ENCODE data around the gene PDSS2.

The PDSS2 gene

DNA sequence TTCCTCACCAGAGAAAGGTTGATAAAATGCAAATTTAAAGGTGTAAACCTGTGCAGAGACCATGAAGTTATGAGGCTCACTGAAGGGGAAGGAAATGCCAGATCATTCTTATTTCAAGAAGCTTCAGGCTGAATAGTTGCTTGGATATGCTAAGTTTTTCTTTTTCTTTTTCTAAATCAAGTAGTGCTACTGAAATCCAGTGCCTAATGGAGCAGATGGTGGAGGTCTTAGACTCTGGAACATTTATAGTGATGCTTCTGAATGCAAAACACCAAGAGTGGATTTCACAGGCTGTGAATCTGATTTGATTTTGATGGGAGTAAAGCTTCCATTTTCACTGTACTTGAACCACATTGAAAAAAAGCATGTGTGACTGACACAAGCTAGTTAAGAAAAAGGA lies 192.8 kb downstream of the PDSS2 start:
- no peak overlapping the region for H3K9ac ChIP-seq (ENCODE audit: low read length in 5 of 5)
- H3K4me1 ChIP-seq (ENCODE audit: control insufficient read depth in 5 of 5, insufficient read depth in 5 of 5, low read length in 5 of 5) = no peaks in the 10 kb centered on the region
- no peak overlapping the region for H3K4me3 ChIP-seq (ENCODE audit: low read depth in 1 of 5, low read length in 5 of 5)
- no peaks in the 10 kb centered on the region for H3K27me3 ChIP-seq (ENCODE audit: control insufficient read depth in 5 of 5, insufficient read depth in 4 of 5, low read length in 5 of 5)
- no peak overlapping the region for H3K27ac ChIP-seq (ENCODE audit: low read depth, low read length)
- H3K9me3 ChIP-seq (ENCODE audit: control insufficient read depth in 5 of 5, low read length in 5 of 5) = no peaks in the 10 kb centered on the region
- H3K36me3 ChIP-seq (ENCODE audit: control insufficient read depth in 5 of 5, insufficient read depth in 5 of 5, low read length in 5 of 5) = peaks cover 0 to 2% (median 0%) of the 10 kb centered on the region in 5 donors

DNA sequence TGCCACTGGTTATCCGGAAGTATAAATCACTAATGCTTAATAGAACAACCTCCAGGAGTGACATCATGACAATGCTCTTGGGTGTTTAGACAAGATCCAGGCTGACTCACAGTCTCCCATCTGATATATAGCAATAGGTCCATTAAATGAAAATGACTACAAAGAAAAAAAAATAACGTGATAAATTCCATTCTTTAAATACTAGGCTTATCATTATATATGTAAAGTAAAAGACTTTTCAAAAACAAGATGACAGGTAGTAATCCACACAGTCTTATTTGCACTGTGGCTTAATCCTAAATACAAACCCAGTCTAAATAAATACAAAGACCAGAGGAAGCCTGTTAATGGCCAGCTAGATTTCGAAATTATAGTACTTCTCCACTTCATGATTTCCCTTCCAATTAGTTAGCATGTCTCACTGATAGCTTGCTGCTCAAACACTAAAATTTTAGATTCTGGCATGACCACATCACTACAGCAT lies 195.0 kb downstream of the PDSS2 start:
- no peak overlapping the region for H3K9ac ChIP-seq (ENCODE audit: low read length in 5 of 5)
- H3K9me3 ChIP-seq (ENCODE audit: control insufficient read depth in 5 of 5, low read length in 5 of 5) = no peaks in the 10 kb centered on the region
- H3K4me3 ChIP-seq (ENCODE audit: low read depth in 1 of 5, low read length in 5 of 5) = no peak overlapping the region
- H3K27me3 ChIP-seq (ENCODE audit: control insufficient read depth in 5 of 5, insufficient read depth in 4 of 5, low read length in 5 of 5) = no peaks in the 10 kb centered on the region
- no peaks in the 10 kb centered on the region for H3K36me3 ChIP-seq (ENCODE audit: control insufficient read depth in 5 of 5, insufficient read depth in 5 of 5, low read length in 5 of 5)
- H3K27ac ChIP-seq (ENCODE audit: low read depth, low read length) = no peak overlapping the region
- H3K4me1 ChIP-seq (ENCODE audit: control insufficient read depth in 5 of 5, insufficient read depth in 5 of 5, low read length in 5 of 5) = no peaks in the 10 kb centered on the region

DNA sequence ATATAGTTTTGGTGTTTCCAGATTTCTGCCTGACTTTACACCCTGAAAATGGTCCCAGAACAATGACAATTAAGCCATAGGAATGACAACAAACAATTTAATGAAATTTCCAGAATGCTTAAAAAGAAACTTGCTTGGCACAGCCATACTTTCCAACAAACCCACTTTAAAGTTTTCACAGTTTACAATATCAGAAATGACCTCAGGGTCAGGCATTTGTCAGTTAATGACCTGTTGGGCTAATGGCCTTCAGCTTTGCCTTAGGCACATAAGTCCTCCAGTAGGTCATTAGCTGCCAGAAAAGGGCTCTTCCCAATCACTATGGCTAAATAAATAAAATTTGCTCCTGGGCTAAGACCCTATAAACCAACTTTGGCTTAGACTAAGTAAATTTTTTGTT lies 199.4 kb downstream of the PDSS2 start:
- no peak overlapping the region for H3K4me3 ChIP-seq (ENCODE audit: low read depth in 1 of 5, low read length in 5 of 5)
- H3K9me3 ChIP-seq (ENCODE audit: control insufficient read depth in 5 of 5, low read length in 5 of 5) = no peaks in the 10 kb centered on the region
- no peak overlapping the region for H3K27ac ChIP-seq (ENCODE audit: low read depth, low read length)
- no peaks in the 10 kb centered on the region for H3K27me3 ChIP-seq (ENCODE audit: control insufficient read depth in 5 of 5, insufficient read depth in 4 of 5, low read length in 5 of 5)
- H3K4me1 ChIP-seq (ENCODE audit: control insufficient read depth in 5 of 5, insufficient read depth in 5 of 5, low read length in 5 of 5) = no peaks in the 10 kb centered on the region
- H3K36me3 ChIP-seq (ENCODE audit: control insufficient read depth in 5 of 5, insufficient read depth in 5 of 5, low read length in 5 of 5) = no peaks in the 10 kb centered on the region
- no peak overlapping the region for H3K9ac ChIP-seq (ENCODE audit: low read length in 5 of 5)

DNA sequence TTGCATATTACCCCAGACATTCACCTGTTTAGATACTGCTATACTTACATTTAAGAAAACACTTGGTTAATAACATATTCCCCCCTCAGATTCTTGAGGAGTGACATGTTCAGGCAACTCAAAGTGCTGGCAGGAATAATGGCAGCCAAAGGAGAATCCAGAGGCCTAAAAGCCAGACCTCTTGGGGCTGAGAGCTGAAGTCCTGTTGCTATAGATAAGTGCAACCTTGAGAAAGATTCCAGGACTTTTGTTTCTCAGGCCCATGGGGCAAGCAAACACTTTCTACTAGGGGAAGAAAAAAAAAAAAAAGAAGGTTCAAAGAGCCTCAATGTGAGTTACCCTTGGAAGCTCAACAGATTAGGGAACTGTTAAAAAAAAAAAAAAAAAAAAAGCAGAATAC lies 211.2 kb downstream of the PDSS2 start:
- H3K27me3 ChIP-seq (ENCODE audit: control insufficient read depth in 5 of 5, insufficient read depth in 4 of 5, low read length in 5 of 5) = no peaks in the 10 kb centered on the region
- no peaks in the 10 kb centered on the region for H3K9me3 ChIP-seq (ENCODE audit: control insufficient read depth in 5 of 5, low read length in 5 of 5)
- H3K4me1 ChIP-seq (ENCODE audit: control insufficient read depth in 5 of 5, insufficient read depth in 5 of 5, low read length in 5 of 5) = peaks cover 0 to 2% (median 0%) of the 10 kb centered on the region in 5 donors
- H3K9ac ChIP-seq (ENCODE audit: low read length in 5 of 5) = no peak overlapping the region
- no peaks in the 10 kb centered on the region for H3K36me3 ChIP-seq (ENCODE audit: control insufficient read depth in 5 of 5, insufficient read depth in 5 of 5, low read length in 5 of 5)
- no peak overlapping the region for H3K27ac ChIP-seq (ENCODE audit: low read depth, low read length)
- H3K4me3 ChIP-seq (ENCODE audit: low read depth in 1 of 5, low read length in 5 of 5) = no peak overlapping the region

DNA sequence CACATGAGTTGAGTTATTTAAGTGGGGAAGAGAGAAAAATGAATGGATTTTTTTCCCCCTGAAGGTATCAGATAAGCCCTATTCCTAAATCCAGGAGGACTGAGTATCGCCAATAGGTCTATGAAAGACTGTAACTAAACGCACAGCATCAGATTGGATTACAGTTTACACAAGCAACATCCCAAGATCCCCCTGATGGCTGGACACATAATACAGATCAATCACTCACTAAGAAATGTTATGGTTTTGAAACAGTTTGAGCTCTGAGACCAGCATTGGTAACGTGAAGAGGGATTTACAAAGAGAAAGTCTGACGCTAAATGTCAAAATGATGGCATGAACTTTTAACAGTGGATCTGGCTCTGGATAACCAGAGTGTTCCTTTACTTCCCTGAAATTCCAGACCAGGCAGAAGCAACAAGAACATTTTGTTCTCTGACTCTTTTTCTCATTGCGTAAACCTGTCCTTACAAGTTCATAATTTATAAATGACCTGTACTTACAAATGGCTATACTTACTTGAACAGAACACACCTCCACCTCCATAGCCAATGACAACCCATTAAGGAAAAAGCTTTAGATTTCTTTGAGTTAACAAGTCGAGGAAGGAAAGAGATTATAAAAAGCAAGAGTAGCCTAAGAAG lies 212.3 kb downstream of the PDSS2 start:
- no peaks in the 10 kb centered on the region for H3K36me3 ChIP-seq (ENCODE audit: control insufficient read depth in 5 of 5, insufficient read depth in 5 of 5, low read length in 5 of 5)
- no peaks in the 10 kb centered on the region for H3K27me3 ChIP-seq (ENCODE audit: control insufficient read depth in 5 of 5, insufficient read depth in 4 of 5, low read length in 5 of 5)
- H3K9me3 ChIP-seq (ENCODE audit: control insufficient read depth in 5 of 5, low read length in 5 of 5) = no peaks in the 10 kb centered on the region
- no peak overlapping the region for H3K27ac ChIP-seq (ENCODE audit: low read depth, low read length)
- H3K4me1 ChIP-seq (ENCODE audit: control insufficient read depth in 5 of 5, insufficient read depth in 5 of 5, low read length in 5 of 5) = peaks cover 0 to 2% (median 0%) of the 10 kb centered on the region in 5 donors
- no peak overlapping the region for H3K4me3 ChIP-seq (ENCODE audit: low read depth in 1 of 5, low read length in 5 of 5)
- H3K9ac ChIP-seq (ENCODE audit: low read length in 5 of 5) = no peak overlapping the region

DNA sequence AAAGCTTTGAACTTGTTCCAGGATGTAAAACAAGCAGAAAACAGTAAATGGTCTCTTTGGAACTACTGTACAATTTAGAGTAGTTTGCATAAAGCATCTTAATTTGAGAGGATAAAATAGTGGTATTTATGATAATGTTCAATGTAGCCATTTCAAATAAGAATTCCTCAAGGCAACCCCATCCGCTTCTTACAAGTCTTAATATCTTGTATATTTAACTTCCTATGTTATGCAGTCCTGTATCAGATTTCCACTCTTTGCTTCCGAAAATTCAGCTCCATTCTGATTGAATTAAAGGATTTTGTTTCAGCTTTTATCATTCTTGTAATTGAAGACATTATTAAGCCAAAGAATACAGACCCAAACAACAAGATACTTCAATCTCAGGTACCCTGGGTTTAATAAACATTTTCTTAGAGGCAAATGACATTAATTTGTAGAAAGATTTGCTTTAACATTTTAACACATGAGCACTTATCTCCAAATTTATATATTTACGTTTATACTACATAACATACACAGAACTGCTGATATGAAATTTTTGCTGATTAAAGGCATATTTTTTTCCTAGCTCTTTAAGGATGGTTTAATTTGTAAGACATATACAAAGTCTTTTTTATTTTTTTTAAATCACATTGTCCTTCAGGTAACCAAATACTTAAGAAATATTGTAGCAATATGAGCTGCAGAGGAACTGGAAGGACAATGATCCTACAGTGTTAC lies 213.0 kb downstream of the PDSS2 start:
- H3K9ac ChIP-seq (ENCODE audit: low read length in 5 of 5) = no peak overlapping the region
- no peaks in the 10 kb centered on the region for H3K27me3 ChIP-seq (ENCODE audit: control insufficient read depth in 5 of 5, insufficient read depth in 4 of 5, low read length in 5 of 5)
- no peaks in the 10 kb centered on the region for H3K36me3 ChIP-seq (ENCODE audit: control insufficient read depth in 5 of 5, insufficient read depth in 5 of 5, low read length in 5 of 5)
- H3K27ac ChIP-seq (ENCODE audit: low read depth, low read length) = no peak overlapping the region
- peaks cover 2 to 8% (median 4%) of the 10 kb centered on the region in 5 donors for H3K4me1 ChIP-seq (ENCODE audit: control insufficient read depth in 5 of 5, insufficient read depth in 5 of 5, low read length in 5 of 5)
- H3K4me3 ChIP-seq (ENCODE audit: low read depth in 1 of 5, low read length in 5 of 5) = no peak overlapping the region
- no peaks in the 10 kb centered on the region for H3K9me3 ChIP-seq (ENCODE audit: control insufficient read depth in 5 of 5, low read length in 5 of 5)

DNA sequence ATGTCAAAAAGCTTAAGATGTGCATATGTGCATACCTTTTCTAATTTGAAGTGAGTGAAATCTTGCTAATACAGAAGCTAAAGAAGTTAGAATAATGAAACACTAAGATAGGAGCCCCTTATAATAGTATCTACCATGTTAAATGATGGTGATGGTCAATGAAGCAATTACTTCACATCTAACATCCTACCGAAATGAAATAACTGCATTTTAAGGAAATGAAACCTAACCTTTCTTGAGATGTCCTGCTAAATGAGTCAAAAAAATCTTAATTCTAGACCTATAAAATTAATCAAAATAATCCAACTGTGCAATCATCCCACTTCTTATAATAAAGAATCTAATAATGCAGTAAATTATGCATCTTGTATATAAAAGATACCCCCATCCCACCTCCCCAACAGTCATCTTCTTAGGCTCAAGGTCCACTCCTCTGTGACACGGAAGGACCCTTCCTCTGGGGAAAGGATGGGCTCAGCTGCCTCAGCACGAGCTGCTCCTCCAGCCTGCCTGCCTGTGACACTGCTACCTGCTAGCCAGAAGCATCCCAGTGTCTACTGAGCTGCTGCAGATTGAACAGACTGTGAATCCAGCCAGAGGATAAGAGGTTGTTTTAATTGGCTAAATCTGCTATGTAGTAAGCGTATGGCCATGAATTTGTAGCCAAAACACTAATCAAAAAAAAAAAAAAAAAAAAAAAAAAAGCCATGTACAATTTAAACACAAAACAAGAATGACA lies 214.5 kb downstream of the PDSS2 start:
- H3K4me3 ChIP-seq (ENCODE audit: low read depth in 1 of 5, low read length in 5 of 5) = no peak overlapping the region
- H3K27me3 ChIP-seq (ENCODE audit: control insufficient read depth in 5 of 5, insufficient read depth in 4 of 5, low read length in 5 of 5) = no peaks in the 10 kb centered on the region
- peaks cover 2 to 8% (median 4%) of the 10 kb centered on the region in 5 donors for H3K4me1 ChIP-seq (ENCODE audit: control insufficient read depth in 5 of 5, insufficient read depth in 5 of 5, low read length in 5 of 5)
- H3K9ac ChIP-seq (ENCODE audit: low read length in 5 of 5) = no peak overlapping the region
- H3K27ac ChIP-seq (ENCODE audit: low read depth, low read length) = no peak overlapping the region
- H3K9me3 ChIP-seq (ENCODE audit: control insufficient read depth in 5 of 5, low read length in 5 of 5) = no peaks in the 10 kb centered on the region
- no peaks in the 10 kb centered on the region for H3K36me3 ChIP-seq (ENCODE audit: control insufficient read depth in 5 of 5, insufficient read depth in 5 of 5, low read length in 5 of 5)

DNA sequence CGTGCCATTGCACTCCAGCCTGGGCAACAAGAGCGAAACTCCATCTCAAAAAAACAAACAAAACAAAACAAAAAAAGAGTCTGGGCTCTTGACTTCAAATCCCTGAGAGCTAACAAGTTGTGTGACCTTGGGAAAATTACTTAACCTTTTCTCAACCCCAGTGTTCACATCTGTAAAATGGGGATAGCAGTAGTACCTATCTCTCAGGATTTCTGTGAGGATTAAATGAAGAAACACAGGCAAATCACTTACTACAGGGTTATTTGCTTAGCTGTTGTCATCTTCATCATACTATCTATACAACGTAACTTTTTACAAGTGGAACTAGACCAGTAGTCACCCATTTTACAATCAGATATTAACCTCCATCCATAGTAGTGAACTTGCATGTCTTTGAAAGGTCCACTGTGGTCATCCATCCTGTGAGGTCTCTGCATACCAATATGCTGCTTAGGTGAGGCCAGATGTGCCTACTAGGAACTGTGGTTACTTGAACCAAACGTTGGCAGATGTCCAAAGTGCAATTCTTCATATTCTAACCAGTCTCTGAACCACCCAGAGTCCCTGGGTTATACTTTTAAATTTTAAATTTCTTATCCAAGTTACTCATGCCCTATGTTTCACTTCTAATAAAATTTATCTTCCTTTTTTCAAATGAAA lies 215.2 kb downstream of the PDSS2 start:
- Histone ChIP-seq H3K9me3 (ENCODE audit: control insufficient read depth in 5 of 5, low read length in 5 of 5) (no peaks in the 10 kb centered on the region), H3K9ac (ENCODE audit: low read length in 5 of 5) (no peak overlapping the region), H3K4me1 (ENCODE audit: control insufficient read depth in 5 of 5, insufficient read depth in 5 of 5, low read length in 5 of 5) (peaks cover 2 to 8% (median 4%) of the 10 kb centered on the region in 5 donors), H3K36me3 (ENCODE audit: control insufficient read depth in 5 of 5, insufficient read depth in 5 of 5, low read length in 5 of 5) (no peaks in the 10 kb centered on the region), H3K4me3 (ENCODE audit: low read depth in 1 of 5, low read length in 5 of 5) (no peak overlapping the region), H3K27me3 (ENCODE audit: control insufficient read depth in 5 of 5, insufficient read depth in 4 of 5, low read length in 5 of 5) (no peaks in the 10 kb centered on the region), H3K27ac (ENCODE audit: low read depth, low read length) (no peak overlapping the region)

- Histone ChIP-seq H3K4me3 (ENCODE audit: low read depth in 1 of 5, low read length in 5 of 5) (no peak overlapping the region), H3K9ac (ENCODE audit: low read length in 5 of 5) (no peak overlapping the region), H3K27me3 (ENCODE audit: control insufficient read depth in 5 of 5, insufficient read depth in 4 of 5, low read length in 5 of 5) (no peaks in the 10 kb centered on the region), H3K9me3 (ENCODE audit: control insufficient read depth in 5 of 5, low read length in 5 of 5) (no peaks in the 10 kb centered on the region), H3K27ac (ENCODE audit: low read depth, low read length) (no peak overlapping the region), H3K36me3 (ENCODE audit: control insufficient read depth in 5 of 5, insufficient read depth in 5 of 5, low read length in 5 of 5) (no peaks in the 10 kb centered on the region), H3K4me1 (ENCODE audit: control insufficient read depth in 5 of 5, insufficient read depth in 5 of 5, low read length in 5 of 5) (peaks cover 2 to 8% (median 4%) of the 10 kb centered on the region in 5 donors)
Observed at GRCh38 chr6:107243471-107243870, 215.9 kb downstream of the PDSS2 start.
